22Rv1 (cell line): ENCODE data around the gene OSBPL2.

Source experiments
- H3K27ac ChIP-seq: fragments of 450-650 bp; 2 replicates; pipeline ENCODE4 v1.5.1; 2017
- CTCF ChIP-seq: fragments of 450-650 bp; IDR thresholded peaks from 2 replicates; pipeline ENCODE4 v1.5.1; 2017; ENCODE audit warnings: mild to moderate bottlenecking
- ZFX ChIP-seq: fragments of 450-650 bp; IDR thresholded peaks from 2 replicates; pipeline ENCODE4 v1.6.1; 2017; ENCODE audit warnings: antibody characterized with exemption, borderline replicate concordance

OSBPL2 gene

GRCh38 chr20:62228982-62229545 is 9.3 kb upstream of the OSBPL2 start:
- TF ChIP-seq ZFX: no peak
- no peak for TF ChIP-seq CTCF
- no peak overlapping the region for H3K27ac ChIP-seq

GRCh38 chr20:62229667-62230066 is 8.7 kb upstream of the OSBPL2 start:
- H3K27ac ChIP-seq: no peak overlapping the region
- no peak for TF ChIP-seq CTCF
- TF ChIP-seq ZFX: no peak

GRCh38 chr20:62230276-62230675 is 8.0 kb upstream of the OSBPL2 start:
- TF ChIP-seq ZFX (no peak), CTCF (no peak)
- no peak overlapping the region for H3K27ac ChIP-seq

GRCh38 chr20:62230696-62231095 is 7.6 kb upstream of the OSBPL2 start:
- H3K27ac ChIP-seq: no peak overlapping the region
- TF ChIP-seq ZFX (no peak), CTCF (no peak)

GRCh38 chr20:62231292-62231691 is 7.0 kb upstream of the OSBPL2 start:
- H3K27ac ChIP-seq: no peak overlapping the region
- TF ChIP-seq ZFX (no peak), CTCF (no peak)

GRCh38 chr20:62232194-62232593 is 6.1 kb upstream of the OSBPL2 start:
- TF ChIP-seq ZFX (no peak), CTCF (no peak)
- peak overlapping the region; percentile 27; the same call in 1 of the 2 replicates for H3K27ac ChIP-seq

- H3K27ac ChIP-seq: peak overlapping the region; percentile 27; the same call in 1 of the 2 replicates
- TF ChIP-seq CTCF: no peak
Observed at GRCh38 chr20:62232770-62233645, 5.3 kb upstream of the OSBPL2 start.
